Fibroblast of skin of right biceps (primary cell): ENCODE results near the gene HAUS5.
"Not testable (repeated sequence)": the region's sequence is repeated elsewhere in the genome, so short reads cannot be mapped to it uniquely, and the experiment has no call there.

ENCODE experiments used
- DNase-seq: peaks from one replicate; pipeline ENCODE4 v3.0.0-alpha.2; 2013

The HAUS5 gene

DNA sequence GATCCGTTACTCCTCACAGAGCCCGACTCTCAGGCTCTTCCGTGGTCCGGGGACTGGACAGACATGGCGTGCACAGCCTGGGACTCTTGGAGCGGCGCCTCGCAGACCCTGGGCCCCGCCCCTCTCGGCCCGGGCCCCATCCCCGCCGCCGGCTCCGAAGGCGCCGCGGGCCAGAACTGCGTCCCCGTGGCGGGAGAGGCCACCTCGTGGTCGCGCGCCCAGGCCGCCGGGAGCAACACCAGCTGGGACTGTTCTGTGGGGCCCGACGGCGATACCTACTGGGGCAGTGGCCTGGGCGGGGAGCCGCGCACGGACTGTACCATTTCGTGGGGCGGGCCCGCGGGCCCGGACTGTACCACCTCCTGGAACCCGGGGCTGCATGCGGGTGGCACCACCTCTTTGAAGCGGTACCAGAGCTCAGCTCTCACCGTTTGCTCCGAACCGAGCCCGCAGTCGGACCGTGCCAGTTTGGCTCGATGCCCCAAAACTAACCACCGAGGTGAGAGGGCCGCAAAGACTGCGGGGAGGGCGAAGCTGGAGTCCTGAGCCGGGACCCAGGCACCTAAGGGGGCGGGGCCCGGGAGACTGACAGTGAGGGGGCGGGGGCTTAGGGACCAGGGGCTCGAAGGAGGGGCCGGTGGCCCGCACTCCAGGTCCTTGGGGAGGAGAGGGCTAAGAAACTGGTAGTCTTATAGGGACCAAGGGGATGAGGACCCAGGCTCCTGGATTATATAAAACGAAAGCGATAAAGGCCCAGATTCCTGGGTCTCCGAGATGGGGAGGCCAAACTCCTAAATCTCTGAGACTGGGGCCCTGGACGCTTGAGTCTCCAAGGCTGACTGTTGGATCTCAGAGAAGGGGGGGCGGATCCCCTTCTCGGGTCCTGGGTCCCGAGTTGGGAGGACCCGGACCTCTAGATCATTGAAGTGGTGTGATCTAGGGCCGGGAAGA, 31.0 kb downstream of the HAUS5 start:
- DNase-seq: peak; percentile 81

DNA sequence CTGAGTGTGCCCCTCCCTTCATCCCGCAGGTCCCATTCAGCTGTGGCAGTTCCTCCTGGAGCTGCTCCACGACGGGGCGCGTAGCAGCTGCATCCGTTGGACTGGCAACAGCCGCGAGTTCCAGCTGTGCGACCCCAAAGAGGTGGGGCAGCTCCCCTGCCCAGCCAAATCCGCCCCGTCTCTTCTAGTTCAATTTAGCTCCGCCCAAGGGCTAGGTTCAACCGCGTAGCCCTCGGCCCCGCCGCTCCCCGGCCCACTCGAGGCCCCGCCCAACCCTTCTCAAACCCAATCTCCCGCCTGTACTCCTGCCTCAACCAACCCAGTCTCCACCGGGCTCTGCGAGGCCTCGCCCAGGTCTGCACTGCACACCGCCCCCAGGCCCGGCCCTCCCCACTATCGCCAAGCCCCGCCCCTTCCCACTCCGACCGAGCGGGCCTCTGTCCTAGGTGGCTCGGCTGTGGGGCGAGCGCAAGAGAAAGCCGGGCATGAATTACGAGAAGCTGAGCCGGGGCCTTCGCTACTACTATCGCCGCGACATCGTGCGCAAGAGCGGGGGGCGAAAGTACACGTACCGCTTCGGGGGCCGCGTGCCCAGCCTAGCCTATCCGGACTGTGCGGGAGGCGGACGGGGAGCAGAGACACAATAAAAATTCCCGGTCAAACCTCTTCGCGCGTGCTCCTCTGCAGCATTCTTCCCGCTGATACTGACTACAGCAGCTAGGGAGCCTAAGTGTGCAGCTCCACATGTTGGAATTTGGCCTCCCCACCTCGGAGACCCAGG, 31.9 kb downstream of the HAUS5 start:
- DNase-seq: peak; percentile 94

DNA sequence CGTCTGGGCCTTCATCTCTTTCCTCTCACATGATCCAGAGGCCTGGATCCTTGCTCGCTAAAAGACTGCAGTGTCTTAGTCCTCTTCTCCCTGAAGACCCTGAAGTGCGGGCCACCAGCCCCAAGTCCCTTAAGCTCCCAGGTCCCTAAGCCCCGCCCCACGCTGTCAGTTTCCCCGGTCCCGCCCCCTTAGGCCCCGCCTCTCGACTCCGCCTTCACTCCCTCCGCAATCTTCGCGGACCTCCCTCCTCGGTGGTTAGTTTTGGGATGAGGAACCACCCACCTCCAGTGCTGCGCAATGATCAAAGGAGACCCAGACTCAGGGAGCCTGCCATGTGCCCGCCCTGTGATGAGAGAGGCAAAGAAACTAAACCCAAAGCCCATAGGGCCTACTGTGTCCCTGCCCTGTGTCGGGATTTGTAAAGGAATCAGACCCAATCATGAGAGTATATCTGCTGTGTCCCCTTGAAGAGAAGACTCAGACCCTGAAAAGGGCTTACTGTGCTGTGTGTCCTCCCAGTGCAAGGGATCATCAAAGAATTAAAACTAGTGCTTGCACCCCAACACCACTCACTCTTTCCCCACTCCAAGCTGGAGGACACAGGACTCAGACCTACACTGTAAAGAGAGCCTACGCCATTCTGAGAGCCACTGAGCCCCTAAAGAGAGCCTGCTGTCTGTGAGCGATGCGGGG, 32.6 kb downstream of the HAUS5 start:
- peak; percentile 62 for DNase-seq

DNA sequence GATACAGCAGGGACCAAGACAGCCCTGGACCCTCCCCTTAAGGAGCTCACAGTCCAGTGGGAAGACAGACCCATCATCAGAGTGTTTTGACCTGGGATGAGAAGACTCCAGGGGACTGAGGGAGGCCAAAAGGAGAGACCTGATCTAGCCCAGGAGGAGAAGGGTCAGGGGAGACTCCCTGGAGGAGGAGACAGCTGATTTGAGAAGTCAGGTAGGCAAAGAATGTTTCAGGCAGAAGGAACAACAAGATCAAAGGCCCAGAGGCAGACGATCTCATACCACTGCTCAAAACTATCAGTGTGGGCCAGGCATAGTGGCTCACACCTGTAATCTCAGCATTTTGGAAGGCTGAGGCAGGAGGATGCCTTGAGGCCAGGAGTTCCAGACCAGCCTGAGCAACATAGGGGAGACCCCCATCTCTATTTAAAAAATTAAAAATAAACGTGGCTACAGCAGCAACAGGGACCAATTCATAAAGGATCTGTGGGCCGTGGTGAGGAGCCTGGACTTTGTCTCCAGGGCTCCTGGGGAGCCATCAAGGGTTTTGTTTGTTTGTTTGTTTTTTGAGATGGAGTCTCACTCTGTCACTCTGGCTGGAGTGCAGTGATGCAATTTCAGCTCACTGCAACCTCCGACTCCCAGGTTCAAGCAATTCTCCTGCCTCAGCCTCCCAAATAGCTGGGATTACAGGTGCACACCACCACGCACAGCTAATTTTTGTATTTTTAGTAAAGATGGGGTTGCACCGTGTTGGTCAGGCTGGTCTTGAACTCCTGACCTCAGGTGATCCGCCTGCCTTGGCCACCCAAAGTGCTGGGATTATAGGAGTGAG, 33.4 kb downstream of the HAUS5 start:
- DNase-seq: no peak

DNA sequence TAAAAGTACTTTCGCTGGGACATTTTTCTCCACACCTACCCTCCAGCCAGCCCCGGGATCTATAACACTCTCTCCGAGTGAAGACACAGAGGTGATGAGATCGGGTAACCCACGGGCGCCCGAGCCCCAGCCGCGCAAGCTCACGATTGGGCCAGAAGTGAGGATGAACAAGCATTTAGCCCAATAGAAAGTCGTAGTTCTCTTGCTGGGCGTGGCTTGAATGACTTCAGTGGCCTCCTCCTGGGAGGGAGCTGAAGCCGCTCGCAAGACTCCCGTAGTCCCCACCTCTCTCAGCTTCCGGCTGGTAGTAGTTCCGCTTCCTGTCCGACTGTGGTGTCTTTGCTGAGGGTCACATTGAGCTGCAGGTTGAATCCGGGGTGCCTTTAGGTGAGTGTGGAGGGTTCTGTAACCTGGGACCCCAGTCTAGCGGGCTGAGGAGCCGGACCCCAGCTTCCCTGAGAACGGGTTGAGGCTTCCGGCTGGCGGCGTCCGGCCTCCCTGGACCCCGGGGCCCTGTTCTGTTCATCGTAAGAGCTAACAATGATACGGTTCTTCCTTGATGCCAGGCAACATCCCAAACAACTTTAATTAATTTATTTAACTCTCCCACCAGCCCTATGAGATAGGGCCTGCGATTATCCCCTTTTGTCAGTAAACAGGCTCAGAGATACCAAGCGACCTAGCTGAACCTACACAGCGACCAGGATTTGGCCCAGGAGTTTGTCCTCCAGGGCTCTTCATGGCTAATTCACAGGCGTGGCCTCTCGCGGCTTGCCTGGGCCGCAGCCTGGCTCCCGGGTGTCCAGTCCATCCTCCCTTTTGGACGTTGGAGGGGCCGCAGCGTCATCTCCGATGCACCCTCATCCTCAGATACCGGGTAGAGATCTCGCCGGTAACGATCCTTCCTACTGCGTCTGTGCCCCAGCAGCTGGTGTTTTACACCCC, 35.8 kb downstream of the HAUS5 start, which contains the start of gene COX6B1:
Gene COX6B1 (plus strand): TSS at position 307 of the 945 bp plus-strand sequence. CDS start 2,921 bp downstream, outside the sequence.
- peak; percentile 97 for DNase-seq

DNA sequence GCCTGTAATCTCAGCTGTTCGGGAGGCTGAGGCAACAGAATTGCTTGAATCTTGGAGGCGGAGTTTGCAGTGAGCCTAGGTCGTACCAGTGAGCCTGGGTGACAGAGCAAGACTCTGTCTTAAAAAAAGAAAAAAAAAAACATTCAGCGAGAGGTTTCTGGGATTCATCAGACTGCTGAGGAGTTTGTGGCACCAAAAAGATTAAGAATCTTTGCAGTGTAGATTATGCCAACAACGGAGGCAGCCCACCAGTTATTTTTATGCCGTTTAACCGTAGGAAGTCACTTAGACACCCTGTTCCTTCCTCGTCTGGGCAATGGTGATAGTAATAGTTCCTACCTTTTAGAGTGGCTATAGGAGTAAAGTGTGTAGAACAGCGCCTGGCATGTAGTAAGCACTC, 38.0 kb downstream of the HAUS5 start:
- DNase-seq: no peak

DNA sequence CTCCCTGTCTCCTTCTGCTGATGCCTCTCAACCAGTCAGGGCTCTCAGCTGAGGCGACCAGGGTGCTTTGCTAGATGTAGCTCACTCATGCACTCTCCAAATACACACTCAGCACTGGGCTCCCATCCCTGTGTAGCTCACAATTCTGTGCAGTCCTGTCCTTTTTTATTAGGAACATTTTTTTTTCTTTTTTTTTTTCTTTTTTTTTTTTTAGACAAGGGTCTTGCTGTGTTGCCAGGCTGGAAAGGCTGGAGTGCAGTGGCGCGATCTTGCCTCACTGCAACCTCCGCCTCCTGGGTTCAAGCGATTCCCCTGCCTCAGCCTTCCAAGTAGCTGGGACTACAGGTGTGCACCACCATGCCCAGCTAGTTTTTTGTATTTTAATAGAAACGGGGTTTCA, 42.3 kb downstream of the HAUS5 start:
- DNase-seq: not testable (repeated sequence)

DNA sequence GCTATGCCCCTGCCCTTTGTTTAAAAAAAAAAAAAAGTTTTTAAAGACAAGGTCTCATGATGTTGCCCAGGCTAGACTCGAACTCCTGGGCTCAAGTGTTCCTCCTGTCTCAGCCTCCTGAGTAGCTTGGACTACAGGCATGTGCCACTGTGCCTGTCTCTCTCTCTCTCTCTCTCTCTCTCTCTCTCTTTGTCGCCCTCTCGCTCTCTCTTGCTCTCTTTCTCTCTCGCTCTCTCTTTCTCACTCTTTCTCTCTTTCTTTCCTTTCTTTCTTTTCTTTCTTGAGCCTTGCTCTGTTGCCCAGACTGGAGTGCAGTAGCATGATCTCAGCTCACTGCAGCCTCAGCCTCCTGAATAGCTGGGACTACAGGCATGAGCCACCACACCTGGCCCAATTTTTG, 43.1 kb downstream of the HAUS5 start:
- no peak for DNase-seq

DNA sequence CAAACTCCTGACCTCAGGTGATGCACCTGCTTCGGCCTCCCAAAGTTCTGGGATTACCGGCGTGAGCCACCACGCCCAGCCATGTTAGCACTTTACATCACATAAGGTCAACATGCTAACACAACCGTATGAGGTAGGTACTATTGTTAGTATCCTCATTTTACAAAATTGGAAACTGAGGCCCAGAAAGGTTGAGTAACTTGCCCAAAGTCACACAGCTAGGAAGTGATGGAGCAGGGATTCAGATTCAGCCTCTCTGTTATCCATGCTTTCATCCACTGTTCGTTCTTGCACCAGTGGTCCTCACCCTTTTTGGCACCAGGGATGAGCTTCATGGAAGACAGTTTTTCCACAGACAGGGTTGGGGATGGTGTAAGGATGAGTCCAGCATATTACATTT, 44.2 kb downstream of the HAUS5 start:
- no peak for DNase-seq

DNA sequence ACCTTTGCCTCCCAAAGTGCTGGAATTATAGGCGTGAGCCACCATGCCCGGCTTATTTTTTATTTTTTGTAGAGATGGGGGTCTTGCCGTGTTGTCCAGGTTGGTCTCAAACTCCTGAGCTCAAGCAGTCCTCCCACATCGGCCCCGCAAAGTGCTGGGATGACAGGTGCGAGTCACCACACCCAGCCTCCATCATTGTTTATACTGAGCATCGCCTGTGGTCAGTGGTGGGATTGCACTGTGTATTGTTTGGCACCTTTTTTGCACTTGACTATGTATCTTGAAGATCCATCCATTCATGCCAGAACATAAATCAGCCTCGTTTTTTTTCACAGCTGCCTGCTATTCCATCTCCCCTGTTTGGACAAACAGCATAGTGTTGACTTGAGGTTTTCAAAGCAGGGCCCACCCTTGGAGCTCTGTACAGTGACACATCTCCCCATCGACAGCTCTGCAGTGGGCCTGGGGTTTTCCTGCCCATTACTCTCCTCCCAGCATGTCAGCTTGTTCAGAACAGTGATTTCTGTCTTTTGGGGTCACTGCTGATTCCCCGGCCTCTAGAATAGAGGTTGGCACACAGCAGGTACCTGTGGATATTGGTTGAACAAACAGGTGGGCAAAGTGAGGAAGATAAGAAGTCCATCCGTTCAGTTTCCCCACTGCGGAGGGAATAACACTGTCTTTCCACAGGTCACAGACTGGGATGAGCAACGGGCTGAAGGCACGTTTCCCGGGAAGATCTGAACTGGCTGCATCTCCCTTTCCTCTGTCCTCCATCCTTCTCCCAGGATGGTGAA, 45.6 kb downstream of the HAUS5 start:
- DNase-seq: no peak

DNA sequence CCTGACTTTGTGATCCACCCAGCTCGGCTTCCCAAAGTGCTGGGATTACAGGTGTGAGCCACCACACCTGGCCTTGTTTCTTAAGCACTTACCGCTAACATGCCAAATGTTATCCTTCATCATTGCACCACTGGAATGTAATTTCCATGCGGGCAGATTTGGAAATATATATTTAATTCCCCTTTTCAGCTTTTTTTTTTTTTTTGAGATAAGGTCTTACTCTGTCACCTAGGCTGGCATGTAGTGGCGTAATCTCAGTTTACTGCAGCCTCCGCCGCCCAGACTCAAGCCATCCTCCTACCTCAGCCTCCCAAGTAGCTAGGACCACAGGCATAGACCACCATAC, 49.4 kb downstream of the HAUS5 start:
- DNase-seq: no peak

DNA sequence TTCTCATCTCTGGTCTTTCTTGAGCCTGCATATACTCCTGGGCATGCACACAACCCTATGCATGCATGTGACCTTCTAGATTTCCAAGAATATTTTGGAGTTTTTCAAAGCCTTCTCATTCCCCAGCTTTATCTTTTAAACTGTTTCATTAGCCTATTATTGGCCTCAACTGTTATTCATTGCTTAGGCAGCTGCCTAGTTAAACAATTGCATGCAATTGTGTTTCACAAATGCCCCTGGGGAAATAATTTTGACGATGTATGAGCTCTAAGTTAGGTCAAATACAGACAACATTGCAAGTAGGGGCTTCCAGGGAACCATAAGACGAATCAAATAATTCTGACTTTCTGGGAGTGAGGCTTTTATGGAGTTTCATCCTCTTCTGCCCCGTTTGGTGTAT, 51.4 kb downstream of the HAUS5 start:
- no peak for DNase-seq

DNA sequence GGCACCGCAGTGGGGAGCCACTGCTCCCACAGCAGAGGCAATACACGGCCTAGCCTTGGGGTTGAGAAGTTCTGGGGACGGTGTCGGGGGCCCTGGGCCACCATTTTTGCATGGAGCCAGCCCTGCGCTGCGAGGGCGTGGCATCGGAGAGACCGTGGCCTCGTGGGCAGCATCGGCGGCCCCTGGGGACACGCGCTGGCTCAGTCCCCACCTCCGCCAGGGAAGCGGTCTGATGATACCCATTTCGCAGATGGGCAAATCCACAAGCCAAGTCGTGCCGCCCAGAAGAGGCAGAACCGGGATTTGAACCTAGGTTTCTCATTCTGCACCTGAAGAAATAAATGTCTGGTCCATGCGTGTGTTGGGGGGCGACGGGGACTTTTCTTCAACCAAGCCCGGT, 52.6 kb downstream of the HAUS5 start:
- DNase-seq: no peak

DNA sequence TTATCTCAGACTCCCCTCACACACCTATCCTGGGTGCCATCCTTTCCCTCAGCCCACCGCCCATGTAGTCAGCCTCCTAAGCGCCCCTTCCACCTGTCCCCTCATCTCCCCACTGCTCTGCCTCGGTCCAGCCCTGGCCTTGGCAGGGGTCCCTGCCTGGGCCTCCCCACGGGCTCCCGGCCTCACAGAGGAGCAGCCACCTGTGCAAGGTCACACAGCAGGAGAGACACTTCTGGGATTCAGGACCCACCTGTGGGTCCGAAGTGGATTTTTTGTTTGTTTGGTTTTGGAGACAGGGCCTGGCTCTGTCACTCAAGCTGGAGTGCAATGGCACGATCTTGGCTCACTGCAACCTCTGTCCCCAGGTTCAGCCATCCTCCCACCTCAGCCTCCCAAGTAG, 53.1 kb downstream of the HAUS5 start:
- no peak for DNase-seq

DNA sequence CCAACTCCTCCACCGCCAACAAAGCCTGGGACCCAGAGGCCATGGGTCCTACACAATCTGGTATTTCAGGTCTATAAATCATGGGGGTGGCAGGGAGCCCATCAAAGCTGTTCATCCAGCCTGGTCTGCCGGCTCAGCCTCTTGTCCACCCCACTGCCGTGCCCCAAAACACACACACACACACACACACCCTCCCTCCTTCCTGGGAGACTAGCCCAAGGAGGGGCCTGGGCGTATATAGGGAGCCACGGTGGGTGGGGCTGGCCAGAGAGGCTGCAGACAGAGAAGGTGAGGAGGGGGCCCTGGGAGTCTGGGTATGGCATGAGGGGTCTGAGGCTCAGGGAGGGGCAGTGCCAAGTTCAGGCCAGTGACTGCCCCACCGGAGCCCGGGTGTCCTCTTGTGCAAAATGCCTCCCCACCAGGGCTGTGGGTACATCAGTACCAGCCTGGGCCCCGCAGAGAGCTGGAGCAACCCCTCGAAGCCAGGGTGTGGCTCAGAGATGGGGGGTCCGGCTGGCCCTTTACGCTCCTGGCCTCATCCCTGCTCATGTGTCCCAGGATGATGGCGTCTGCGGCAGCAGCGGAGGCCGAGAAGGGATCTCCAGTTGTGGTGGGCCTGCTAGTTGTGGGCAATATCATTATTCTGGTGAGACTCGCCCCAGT, 53.8 kb downstream of the HAUS5 start, which contains the start of gene UPK1A:
Gene UPK1A (plus strand): TSS at position 267 of the 663 bp plus-strand sequence. CDS start 296 bp downstream, at position 563.
- no peak for DNase-seq

DNA sequence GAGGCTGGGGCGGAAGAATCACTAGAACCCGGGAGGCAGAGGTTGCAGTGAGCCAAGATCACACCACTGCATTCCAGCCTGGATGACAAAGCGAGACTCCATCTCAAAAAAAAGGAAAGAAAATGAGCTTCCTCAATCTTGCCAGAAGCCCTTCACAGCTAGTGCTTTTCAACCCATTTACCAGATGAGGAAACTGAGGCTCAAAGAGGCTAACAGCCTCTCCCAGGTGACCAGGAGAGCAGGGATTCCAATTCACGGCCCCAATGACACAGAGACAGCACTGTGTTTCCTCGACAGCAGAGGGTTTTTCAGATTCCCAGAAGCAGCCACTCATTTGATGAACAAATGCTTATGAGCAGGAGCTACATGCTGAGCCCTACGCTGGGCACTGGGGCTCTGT, 57.0 kb downstream of the HAUS5 start:
- DNase-seq: no peak

DNA sequence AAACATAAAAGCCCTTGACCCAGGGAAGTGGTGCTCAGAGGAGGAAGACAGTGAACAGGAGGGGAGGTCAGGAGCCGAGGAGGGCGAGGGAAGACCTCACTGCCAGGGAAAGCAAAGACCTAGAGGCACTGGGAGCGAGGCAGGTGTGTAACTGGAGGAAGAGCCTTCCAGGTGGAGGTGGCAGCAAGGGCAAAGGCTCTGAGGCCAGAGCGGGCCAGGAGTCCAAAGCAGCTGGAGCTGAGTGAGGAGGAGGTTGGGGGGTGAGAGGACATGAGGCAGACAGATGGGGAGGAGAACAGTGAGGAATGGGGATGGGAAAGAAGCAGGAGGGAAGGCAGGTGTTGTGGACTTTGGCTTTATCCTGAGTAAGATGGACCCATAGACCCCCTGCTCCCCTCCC, 57.4 kb downstream of the HAUS5 start:
- no peak for DNase-seq

DNA sequence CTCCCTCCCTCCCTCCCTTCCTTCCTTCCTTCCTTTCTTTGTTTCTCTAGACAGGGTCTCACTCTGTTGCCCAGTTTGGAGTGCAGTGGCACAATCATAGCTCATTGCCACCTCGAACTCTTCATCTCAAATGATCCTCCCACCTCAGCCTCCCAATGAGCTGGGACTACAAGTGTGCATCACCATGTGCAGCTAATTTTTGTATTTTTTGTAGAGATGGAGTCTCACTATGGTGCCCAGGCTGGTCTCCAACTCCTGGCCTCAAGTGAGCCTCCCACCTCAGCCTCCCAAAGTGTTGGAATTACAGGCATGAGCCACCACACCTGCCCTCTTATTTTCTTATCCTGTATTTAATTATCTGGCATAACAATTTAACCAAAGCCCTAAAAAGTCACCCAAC, 58.2 kb downstream of the HAUS5 start:
- DNase-seq: no peak

DNA sequence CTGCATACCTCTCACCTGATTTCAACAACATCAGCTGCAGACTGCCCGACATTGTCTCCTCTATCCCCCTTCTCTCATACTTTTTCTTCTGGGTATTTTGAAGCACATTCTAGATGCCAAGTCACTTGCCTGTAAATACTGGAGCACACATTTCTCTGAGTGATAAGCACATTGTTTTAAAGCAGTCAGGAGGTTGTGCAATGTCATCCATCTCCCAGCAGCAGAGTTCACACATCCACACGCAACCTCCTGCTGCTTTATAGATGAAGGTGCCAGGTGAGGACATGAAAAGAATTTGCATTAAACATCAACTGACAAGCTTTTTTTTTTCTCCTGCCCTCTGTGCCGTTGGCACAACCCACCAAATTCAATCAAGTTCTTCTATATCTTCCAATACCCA, 59.3 kb downstream of the HAUS5 start:
- DNase-seq: no peak
